ENCODE measurements around the gene PRKAG2.

The PRKAG2 gene

GRCh38 chr7:151871189-151871735 is 5.7 kb downstream of the PRKAG2 start:
- no CpG with 5 or more reads among the region's 13 CpGs for WGBS (ENCODE audit: extremely low coverage, insufficient coverage, insufficient read length)

GRCh38 chr7:151869968-151870918 is 6.7 kb downstream of the PRKAG2 start:
- H4K8ac ChIP-seq (ENCODE audit: low read depth, low read length) = no peak overlapping the region

More at GRCh38 chr7:151871189-151871735, 5.7 kb downstream of the PRKAG2 start:
- Histone ChIP-seq H3K9ac (ENCODE audit: low read length) (no peak overlapping the region), H3K36me3 (ENCODE audit: control insufficient read depth in 1 of 2, insufficient read depth in 2 of 2, low read length in 2 of 2) (no peaks in the 10 kb centered on the region), H3K4me2 (ENCODE audit: low read length) (no peak overlapping the region), H3K4me1 (ENCODE audit: control insufficient read depth in 1 of 2, insufficient read depth in 2 of 2, low read length in 2 of 2) (peaks cover 6 to 9% of the 10 kb centered on the region in 2 experiments), H3K79me2 (ENCODE audit: control insufficient read depth, insufficient read depth, low read length, poor library complexity) (no peaks in the 10 kb centered on the region), H3K27ac (ENCODE audit: low read depth, low read length) (no peak overlapping the region), H3K4me3 (ENCODE audit: low read depth, low read length) (no peak overlapping the region), H2AFZ (ENCODE audit: insufficient read depth, low read length, poor library complexity) (no peak overlapping the region), H2BK5ac (ENCODE audit: low read depth, low read length, poor library complexity) (no peak overlapping the region), H3K14ac (ENCODE audit: low read length) (no peak overlapping the region), H3K27me3 (ENCODE audit: insufficient read depth, low read length) (peaks cover 3% of the 10 kb centered on the region), H4K12ac (ENCODE audit: low read depth, low read length) (no peak overlapping the region), H3K79me1 (ENCODE audit: low read length) (peaks cover 2% of the 10 kb centered on the region), H2BK120ac (ENCODE audit: insufficient read depth, low read length, poor library complexity) (no peak overlapping the region), H3K23ac (ENCODE audit: low read length) (no peak overlapping the region), H2BK12ac (ENCODE audit: low read length) (no peak overlapping the region), H2AK5ac (ENCODE audit: low read length) (no peak overlapping the region), H3K18ac (ENCODE audit: low read length) (no peak overlapping the region), H3K9me3 (ENCODE audit: insufficient read depth, low read depth, low read length) (peaks cover 3% of the 10 kb centered on the region), H4K91ac (ENCODE audit: low read depth, low read length) (no peak overlapping the region), H4K8ac (ENCODE audit: low read depth, low read length) (no peak overlapping the region), H3K4ac (ENCODE audit: low read depth, low read length) (no peak overlapping the region)
- DNase-seq = no peak

GRCh38 chr7:151869455-151869854 is 7.5 kb downstream of the PRKAG2 start:
- Histone ChIP-seq H3K23ac (ENCODE audit: low read length) (no peak overlapping the region), H3K9me3 (ENCODE audit: insufficient read depth, low read depth, low read length) (peaks cover 3% of the 10 kb centered on the region), H3K4me1 (ENCODE audit: control insufficient read depth in 1 of 2, insufficient read depth in 2 of 2, low read length in 2 of 2) (no peaks in the 10 kb centered on the region), H3K14ac (ENCODE audit: low read length) (no peak overlapping the region), H4K91ac (ENCODE audit: low read depth, low read length) (no peak overlapping the region), H3K79me1 (ENCODE audit: low read length) (no peaks in the 10 kb centered on the region), H2BK120ac (ENCODE audit: insufficient read depth, low read length, poor library complexity) (no peak overlapping the region), H3K27me3 (ENCODE audit: insufficient read depth, low read length) (no peaks in the 10 kb centered on the region), H3K27ac (ENCODE audit: low read depth, low read length) (no peak overlapping the region), H2BK12ac (ENCODE audit: low read length) (no peak overlapping the region), H3K9ac (ENCODE audit: low read length) (no peak overlapping the region), H4K12ac (ENCODE audit: low read depth, low read length) (no peak overlapping the region), H3K36me3 (ENCODE audit: control insufficient read depth in 1 of 2, insufficient read depth in 2 of 2, low read length in 2 of 2) (no peaks in the 10 kb centered on the region), H4K8ac (ENCODE audit: low read depth, low read length) (no peak overlapping the region), H2AK5ac (ENCODE audit: low read length) (no peak overlapping the region), H2AFZ (ENCODE audit: insufficient read depth, low read length, poor library complexity) (no peak overlapping the region), H3K18ac (ENCODE audit: low read length) (no peak overlapping the region), H3K4me3 (ENCODE audit: low read depth, low read length) (no peak overlapping the region), H3K4me2 (ENCODE audit: low read length) (no peak overlapping the region), H3K4ac (ENCODE audit: low read depth, low read length) (no peak overlapping the region), H3K79me2 (ENCODE audit: control insufficient read depth, insufficient read depth, low read length, poor library complexity) (no peaks in the 10 kb centered on the region), H2BK5ac (ENCODE audit: low read depth, low read length, poor library complexity) (no peak overlapping the region)
- no CpG with 5 or more reads among the region's 13 CpGs for WGBS (ENCODE audit: extremely low coverage, insufficient coverage, insufficient read length)
- DNase-seq = no peak

More at GRCh38 chr7:151869968-151870918, 6.7 kb downstream of the PRKAG2 start:
- no peak overlapping the region for H3K4ac ChIP-seq (ENCODE audit: low read depth, low read length)
- H3K9ac ChIP-seq (ENCODE audit: low read length) = no peak overlapping the region
- H3K9me3 ChIP-seq (ENCODE audit: insufficient read depth, low read depth, low read length) = peaks cover 3% of the 10 kb centered on the region
- no peak overlapping the region for H3K23ac ChIP-seq (ENCODE audit: low read length)
- no peak overlapping the region for H3K14ac ChIP-seq (ENCODE audit: low read length)
- no peak overlapping the region for H3K4me3 ChIP-seq (ENCODE audit: low read depth, low read length)
- no peak overlapping the region for H2AFZ ChIP-seq (ENCODE audit: insufficient read depth, low read length, poor library complexity)
- H3K79me1 ChIP-seq (ENCODE audit: low read length) = no peaks in the 10 kb centered on the region
- no peaks in the 10 kb centered on the region for H3K27me3 ChIP-seq (ENCODE audit: insufficient read depth, low read length)
- no peak overlapping the region for H3K4me2 ChIP-seq (ENCODE audit: low read length)
- no peak overlapping the region for H3K18ac ChIP-seq (ENCODE audit: low read length)
- no CpG with 5 or more reads among the region's 24 CpGs for WGBS (ENCODE audit: extremely low coverage, insufficient coverage, insufficient read length)
- H3K79me2 ChIP-seq (ENCODE audit: control insufficient read depth, insufficient read depth, low read length, poor library complexity) = no peaks in the 10 kb centered on the region
- no peak overlapping the region for H4K12ac ChIP-seq (ENCODE audit: low read depth, low read length)
- no peak overlapping the region for H3K27ac ChIP-seq (ENCODE audit: low read depth, low read length)
- DNase-seq = no peak
- H3K4me1 ChIP-seq (ENCODE audit: control insufficient read depth in 1 of 2, insufficient read depth in 2 of 2, low read length in 2 of 2) = peaks cover 2 to 3% of the 10 kb centered on the region in 2 experiments
- no peak overlapping the region for H2AK5ac ChIP-seq (ENCODE audit: low read length)
- H2BK5ac ChIP-seq (ENCODE audit: low read depth, low read length, poor library complexity) = no peak overlapping the region
- H2BK12ac ChIP-seq (ENCODE audit: low read length) = no peak overlapping the region
- H2BK120ac ChIP-seq (ENCODE audit: insufficient read depth, low read length, poor library complexity) = no peak overlapping the region
- no peak overlapping the region for H4K91ac ChIP-seq (ENCODE audit: low read depth, low read length)
- no peaks in the 10 kb centered on the region for H3K36me3 ChIP-seq (ENCODE audit: control insufficient read depth in 1 of 2, insufficient read depth in 2 of 2, low read length in 2 of 2)

- Histone ChIP-seq H3K4ac (ENCODE audit: low read depth, low read length) (no peak overlapping the region), H2BK120ac (ENCODE audit: insufficient read depth, low read length, poor library complexity) (no peak overlapping the region), H2BK5ac (ENCODE audit: low read depth, low read length, poor library complexity) (no peak overlapping the region), H3K18ac (ENCODE audit: low read length) (no peak overlapping the region), H3K4me3 (ENCODE audit: low read depth, low read length) (no peak overlapping the region), H2AK5ac (ENCODE audit: low read length) (no peak overlapping the region), H3K27ac (ENCODE audit: low read depth, low read length) (no peak overlapping the region), H3K9me3 (ENCODE audit: insufficient read depth, low read depth, low read length) (peaks cover 3% of the 10 kb centered on the region), H2AFZ (ENCODE audit: insufficient read depth, low read length, poor library complexity) (no peak overlapping the region), H4K8ac (ENCODE audit: low read depth, low read length) (no peak overlapping the region), H2BK12ac (ENCODE audit: low read length) (no peak overlapping the region), H3K36me3 (ENCODE audit: control insufficient read depth in 1 of 2, insufficient read depth in 2 of 2, low read length in 2 of 2) (no peaks in the 10 kb centered on the region), H4K91ac (ENCODE audit: low read depth, low read length) (no peak overlapping the region), H3K23ac (ENCODE audit: low read length) (no peak overlapping the region), H3K79me1 (ENCODE audit: low read length) (no peaks in the 10 kb centered on the region), H3K9ac (ENCODE audit: low read length) (no peak overlapping the region), H4K12ac (ENCODE audit: low read depth, low read length) (no peak overlapping the region), H3K4me1 (ENCODE audit: control insufficient read depth in 1 of 2, insufficient read depth in 2 of 2, low read length in 2 of 2) (no peaks in the 10 kb centered on the region), H3K27me3 (ENCODE audit: insufficient read depth, low read length) (no peaks in the 10 kb centered on the region), H3K14ac (ENCODE audit: low read length) (no peak overlapping the region), H3K4me2 (ENCODE audit: low read length) (no peak overlapping the region), H3K79me2 (ENCODE audit: control insufficient read depth, insufficient read depth, low read length, poor library complexity) (no peaks in the 10 kb centered on the region)
- DNase-seq = no peak
- WGBS (ENCODE audit: extremely low coverage, insufficient coverage, insufficient read length) = no CpG with 5 or more reads among the region's 6 CpGs
Observed at GRCh38 chr7:151869109-151869428, 7.8 kb downstream of the PRKAG2 start.

Measured in trophoblast cell (in vitro differentiated cells and primary cell).